CD14-positive monocyte (primary cell): ENCODE measurements around the gene STRN. TPM values are rescaled to one million over a fixed set of nuclear protein-coding genes. Genes with fewer than 3 reads are reported as not detected.
"Not testable (repeated sequence)": the region's sequence is repeated elsewhere in the genome, so short reads cannot be mapped to it uniquely, and the experiment has no call there.

Experiments
- DNase-seq, 3 donors: peaks; one replicate each; pipeline ENCODE4 v3.0.0-alpha.2; 2011 to 2022
- H2AFZ ChIP-seq: 2 replicates; pipeline ENCODE4 v1.6.0; 2012; ENCODE audit warnings: mild to moderate bottlenecking, low read depth, low read length, inconsistent platforms; ENCODE audit not compliant: insufficient read depth, poor library complexity, severe bottlenecking
- H3K27ac ChIP-seq, 2 donors: 1 replicate in 1 of 2; 2 replicates in 1 of 2; pipeline ENCODE4 v1.5.1; 2012 to 2013; ENCODE audit warnings: low read length in 2 of 2, control low read depth in 1 of 2, inconsistent platforms in 1 of 2, low read depth in 1 of 2, mild to moderate bottlenecking in 1 of 2
- H3K27me3 ChIP-seq, 2 donors: one replicate each; pipeline versions ENCODE4 v1.6.0 to v1.6.1; 2011 to 2013; ENCODE audit warnings: low read length in 2 of 2; ENCODE audit not compliant: control insufficient read depth in 2 of 2, insufficient read depth in 2 of 2
- H3K36me3 ChIP-seq, 2 donors: replicated peaks in 1 of 2; 1 replicate in 1 of 2; 2 replicates in 1 of 2; pipeline versions ENCODE4 v1.5.1 to v1.6.1; 2012 to 2013; ENCODE audit warnings: low read length in 2 of 2, control low read depth in 1 of 2, inconsistent platforms in 1 of 2, mild to moderate bottlenecking in 1 of 2; ENCODE audit not compliant: insufficient read depth in 2 of 2, control insufficient read depth in 1 of 2
- H3K4me1 ChIP-seq, 2 donors: 1 replicate in 1 of 2; 2 replicates in 1 of 2; pipeline versions ENCODE4 v1.5.1 to v1.6.1; 2012 to 2013; ENCODE audit warnings: low read length in 2 of 2, control low read depth in 1 of 2, inconsistent platforms in 1 of 2, mild to moderate bottlenecking in 1 of 2, moderate library complexity in 1 of 2; ENCODE audit not compliant: insufficient read depth in 2 of 2, control insufficient read depth in 1 of 2
- H3K4me2 ChIP-seq: replicated peaks from 2 replicates; pipeline ENCODE3; 2012; ENCODE audit warnings: low read length, moderate library complexity, mild to moderate bottlenecking; ENCODE audit not compliant: poor library complexity, severe bottlenecking; ENCODE audit errors: extremely low read depth
- H3K4me3 ChIP-seq, 3 experiments: fragments of 200-600 bp in 1 of 3; sonication (generic) in 1 of 3; replicated peaks in 1 of 3; 1 replicate in 2 of 3; 2 replicates in 1 of 3; pipeline ENCODE4 v1.5.1; 2011 to 2013; ENCODE audit warnings: low read length in 3 of 3, mild to moderate bottlenecking in 3 of 3, control low read depth in 2 of 3, low read depth in 2 of 3, inconsistent platforms in 1 of 3, moderate library complexity in 1 of 3
- H3K79me2 ChIP-seq: 2 replicates; pipeline ENCODE4 v1.6.0; 2012; ENCODE audit warnings: mild to moderate bottlenecking, control low read depth, inconsistent platforms, low read length, moderate library complexity; ENCODE audit not compliant: insufficient read depth
- H3K9ac ChIP-seq: 2 replicates; pipeline ENCODE4 v1.6.0; 2017; ENCODE audit warnings: low read length, mild to moderate bottlenecking; ENCODE audit not compliant: insufficient read depth, poor library complexity, severe bottlenecking
- H3K9me3 ChIP-seq, 2 donors: replicated peaks in 1 of 2; 1 replicate in 1 of 2; 2 replicates in 1 of 2; pipeline versions ENCODE4 v1.5.1 to v1.6.1; 2012 to 2013; ENCODE audit warnings: low read length in 2 of 2, control low read depth in 1 of 2; ENCODE audit not compliant: control insufficient read depth in 1 of 2, insufficient read depth in 1 of 2
- H4K20me1 ChIP-seq: 2 replicates; pipeline ENCODE4 v1.6.0; 2012; ENCODE audit warnings: mild to moderate bottlenecking, low read length, control low read depth, moderate library complexity; ENCODE audit not compliant: insufficient read depth
- H3K27ac Mint-ChIP-seq, 7 donors: one replicate each; pipeline ENCODE4 v1.8.0; 2020; ENCODE audit warnings: mild to moderate bottlenecking in 7 of 7, mixed read lengths in 7 of 7, moderate library complexity in 6 of 7, inconsistent platforms in 2 of 7
- H3K27me3 Mint-ChIP-seq, 3 donors: one replicate each; pipeline ENCODE4 v1.8.0; 2021 to 2022; ENCODE audit warnings: low read depth in 3 of 3, mild to moderate bottlenecking in 3 of 3, mixed read lengths in 3 of 3, moderate library complexity in 3 of 3, inconsistent platforms in 1 of 3
- H3K36me3 Mint-ChIP-seq, 2 donors: one replicate each; pipeline ENCODE4 v1.8.0; 2020; ENCODE audit warnings: mixed read lengths in 2 of 2, inconsistent platforms in 1 of 2, mild to moderate bottlenecking in 1 of 2
- H3K4me1 Mint-ChIP-seq: one replicate; pipeline ENCODE4 v1.8.0; 2020; ENCODE audit warnings: mild to moderate bottlenecking, mixed read lengths
- H3K4me3 Mint-ChIP-seq, 2 donors: one replicate each; pipeline ENCODE4 v1.8.0; 2020; ENCODE audit warnings: mild to moderate bottlenecking in 2 of 2, mixed read lengths in 2 of 2, moderate library complexity in 1 of 2
- H3K9me3 Mint-ChIP-seq, 7 donors: one replicate each; pipeline ENCODE4 v1.8.0; 2020 to 2022; ENCODE audit warnings: mixed read lengths in 7 of 7, mild to moderate bottlenecking in 6 of 7, moderate library complexity in 6 of 7, inconsistent platforms in 2 of 7
- CTCF ChIP-seq: fragments of 200-600 bp; IDR thresholded peaks from one replicate; pipeline ENCODE4 v1.8.0; 2022; ENCODE audit warnings: antibody characterized with exemption, mild to moderate bottlenecking
- WGBS: methylation state at CpG from one replicate; pipeline ENCODE4 v1.1.5; 2013; ENCODE audit warnings: missing lambda C conversion rate; ENCODE audit not compliant: insufficient coverage; 5-methylcytosine and 5-hydroxymethylcytosine counted together
- intact Hi-C, 2 donors: fragments of 100-400 bp; cut with micrococcal nuclease; formaldehyde crosslinking; loops; one replicate each; pipeline versions ENCODE4 v1.15.0 to v1.15.1; 2023
- polyA plus RNA-seq, 3 donors: library from polyadenylated mRNA; depleted of rRNA in 1 of 3; unstranded in 2 of 3; stranded (reverse) in 1 of 3; fragments of 300-500 nt in 2 of 3; fragments of >200 nt in 1 of 3; fragmentation: Illumina TruSeq in 2 of 3; gene quantifications; 1 replicate in 2 of 3; 2 replicates in 1 of 3; pipeline ENCODE4 v1.2.3, GENCODE V29; 2012 to 2021

STRN gene
- polyA plus RNA-seq, 3 donors, result 7.0 to 15.7 (median 10.7) TPM

GRCh38 chr2:37000318-37000717 is 34.0 kb upstream of the STRN start:
- peaks cover 67 to 88% of the 10 kb centered on the region in 2 donors for H3K36me3 Mint-ChIP-seq
- WGBS, result 97% methylated on average over 4 of the region's 6 CpGs

GRCh38 chr2:36999416-36999815 is 33.1 kb upstream of the STRN start:
- H3K4me2 ChIP-seq, H3K27ac ChIP-seq, H2AFZ ChIP-seq, H3K4me1 Mint-ChIP-seq, H3K4me3 ChIP-seq, H3K27me3 ChIP-seq, DNase-seq, H3K9me3 Mint-ChIP-seq, H3K9ac ChIP-seq, H3K27me3 Mint-ChIP-seq, H3K4me1 ChIP-seq, H4K20me1 ChIP-seq, H3K79me2 ChIP-seq, intact Hi-C loops, H3K4me3 Mint-ChIP-seq, H3K9me3 ChIP-seq: not testable (repeated sequence)
- Mint-ChIP-seq H3K36me3 (peaks cover 58 to 83% of the 10 kb centered on the region in 2 donors), H3K27ac (peak overlapping the region in 1 of 7 donors; percentile 26)
- WGBS, result 100% methylated on average over 8 of the region's 9 CpGs
- peaks cover 73 to 87% of the 10 kb centered on the region in 2 donors for H3K36me3 ChIP-seq

More at GRCh38 chr2:37000318-37000717, 34.0 kb upstream of the STRN start:
- H3K27me3 Mint-ChIP-seq, result peaks cover 0 to 1% (median 0%) of the 10 kb centered on the region in 3 donors
- H3K4me1 Mint-ChIP-seq, result no peaks in the 10 kb centered on the region
- Histone ChIP-seq H3K9ac (no peak overlapping the region), H3K4me2 (no peak overlapping the region), H3K4me1 (no peaks in the 10 kb centered on the region), H4K20me1 (no peaks in the 10 kb centered on the region), H3K79me2 (no peaks in the 10 kb centered on the region), H3K9me3 (no peaks in the 10 kb centered on the region), H2AFZ (no peak overlapping the region), H3K27ac (no peak overlapping the region), H3K27me3 (no peaks in the 10 kb centered on the region), H3K36me3 (peaks cover 82 to 91% of the 10 kb centered on the region in 2 donors), H3K4me3 (no peak overlapping the region)
- no peak overlapping the region for H3K4me3 Mint-ChIP-seq
- no peak for DNase-seq
- no peak for TF ChIP-seq CTCF
- H3K9me3 Mint-ChIP-seq, result peaks cover 0 to 2% (median 0%) of the 10 kb centered on the region in 7 donors
- no peak overlapping the region for H3K27ac Mint-ChIP-seq
- intact Hi-C loops, result no loop called here
